ENCODE measurements around the gene ANXA11.
"Not testable (repeated sequence)": the region's sequence is repeated elsewhere in the genome, so short reads cannot be mapped to it uniquely, and the experiment has no call there.

The ANXA11 gene

GRCh38 chr10:80210259-80210658 lies 4.9 kb upstream of the ANXA11 start:
- Histone ChIP-seq H3K4me3 (ENCODE audit: low read length in 2 of 2) (no peak overlapping the region), H3K27me3 (ENCODE audit: control insufficient read depth in 2 of 2, insufficient read depth in 2 of 2, low read length in 2 of 2) (no peaks in the 10 kb centered on the region), H3K4me1 (ENCODE audit: control insufficient read depth in 2 of 2, insufficient read depth in 2 of 2, low read length in 2 of 2) (peaks cover 15 to 27% of the 10 kb centered on the region in 2 donors), H3K27ac (ENCODE audit: low read depth in 2 of 2, low read length in 2 of 2) (no peak overlapping the region), H3K9ac (ENCODE audit: low read depth in 1 of 2, low read length in 2 of 2) (no peak overlapping the region), H3K9me3 (ENCODE audit: control insufficient read depth in 2 of 2, low read length in 2 of 2) (no peaks in the 10 kb centered on the region), H3K36me3 (ENCODE audit: control insufficient read depth in 2 of 2, insufficient read depth in 2 of 2, low read length in 2 of 2) (no peaks in the 10 kb centered on the region)

- Histone ChIP-seq H3K9ac (ENCODE audit: low read depth in 1 of 2, low read length in 2 of 2) (peak overlapping the region; percentile 70 to 84), H3K36me3 (ENCODE audit: control insufficient read depth in 2 of 2, insufficient read depth in 2 of 2, low read length in 2 of 2) (no peaks in the 10 kb centered on the region), H3K9me3 (ENCODE audit: control insufficient read depth in 2 of 2, low read length in 2 of 2) (no peaks in the 10 kb centered on the region), H3K4me1 (ENCODE audit: control insufficient read depth in 2 of 2, insufficient read depth in 2 of 2, low read length in 2 of 2) (peaks cover 26 to 43% of the 10 kb centered on the region in 2 donors), H3K4me3 (ENCODE audit: low read length in 2 of 2) (peak overlapping the region; percentile 60 to 62), H3K27ac (ENCODE audit: low read depth in 2 of 2, low read length in 2 of 2) (peak overlapping the region; percentile 96 to 98), H3K27me3 (ENCODE audit: control insufficient read depth in 2 of 2, insufficient read depth in 2 of 2, low read length in 2 of 2) (no peaks in the 10 kb centered on the region)
Observed at GRCh38 chr10:80207768-80208370, 2.5 kb upstream of the ANXA11 start.

DNA sequence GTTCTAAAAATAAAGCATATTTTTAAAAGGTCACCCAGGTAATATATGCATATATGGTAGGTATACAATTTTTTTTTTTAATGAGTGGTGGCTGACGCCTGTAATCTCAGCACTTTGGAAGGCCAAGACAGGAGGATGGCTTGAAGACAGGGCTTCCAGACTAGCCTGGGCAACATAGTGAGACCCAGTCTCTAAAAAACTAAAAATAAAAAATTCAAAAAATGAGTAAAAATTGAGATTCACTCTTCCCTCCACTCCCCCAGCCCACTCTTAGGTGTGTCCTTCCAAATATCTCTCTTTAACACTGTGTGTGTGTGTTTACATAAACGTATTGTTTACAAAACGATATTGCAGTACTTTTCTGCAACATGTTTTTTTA lies 929 bp upstream of the ANXA11 start:
- H3K9ac ChIP-seq (ENCODE audit: low read depth in 1 of 2, low read length in 2 of 2) = peak overlapping the region; percentile 99
- peaks cover 0 to 2% of the 10 kb centered on the region in 2 donors for H3K36me3 ChIP-seq (ENCODE audit: control insufficient read depth in 2 of 2, insufficient read depth in 2 of 2, low read length in 2 of 2)
- H3K4me3 ChIP-seq (ENCODE audit: low read length in 2 of 2) = peak overlapping the region; percentile 79 to 93
- peaks cover 42 to 58% of the 10 kb centered on the region in 2 donors for H3K4me1 ChIP-seq (ENCODE audit: control insufficient read depth in 2 of 2, insufficient read depth in 2 of 2, low read length in 2 of 2)
- peak overlapping the region; percentile 96 to 98 for H3K27ac ChIP-seq (ENCODE audit: low read depth in 2 of 2, low read length in 2 of 2)
- no peaks in the 10 kb centered on the region for H3K27me3 ChIP-seq (ENCODE audit: control insufficient read depth in 2 of 2, insufficient read depth in 2 of 2, low read length in 2 of 2)
- H3K9me3 ChIP-seq (ENCODE audit: control insufficient read depth in 2 of 2, low read length in 2 of 2) = no peaks in the 10 kb centered on the region

GRCh38 chr10:80204677-80205476 lies 460 bp downstream of the ANXA11 start:
- Histone ChIP-seq H3K9ac (ENCODE audit: low read depth in 1 of 2, low read length in 2 of 2) (peak overlapping the region; percentile 99), H3K9me3 (ENCODE audit: control insufficient read depth in 2 of 2, low read length in 2 of 2) (no peaks in the 10 kb centered on the region), H3K4me3 (ENCODE audit: low read length in 2 of 2) (peak overlapping the region; percentile 79 to 93), H3K27ac (ENCODE audit: low read depth in 2 of 2, low read length in 2 of 2) (peak overlapping the region; percentile 96 to 98), H3K36me3 (ENCODE audit: control insufficient read depth in 2 of 2, insufficient read depth in 2 of 2, low read length in 2 of 2) (peaks cover 5 to 6% of the 10 kb centered on the region in 2 donors), H3K27me3 (ENCODE audit: control insufficient read depth in 2 of 2, insufficient read depth in 2 of 2, low read length in 2 of 2) (no peaks in the 10 kb centered on the region), H3K4me1 (ENCODE audit: control insufficient read depth in 2 of 2, insufficient read depth in 2 of 2, low read length in 2 of 2) (peaks cover 56 to 72% of the 10 kb centered on the region in 2 donors)

- no peaks in the 10 kb centered on the region for H3K9me3 ChIP-seq (ENCODE audit: control insufficient read depth in 2 of 2, low read length in 2 of 2)
- H3K9ac ChIP-seq (ENCODE audit: low read depth in 1 of 2, low read length in 2 of 2) = peak overlapping the region; percentile 99
- peak overlapping the region; percentile 96 to 98 for H3K27ac ChIP-seq (ENCODE audit: low read depth in 2 of 2, low read length in 2 of 2)
- H3K4me1 ChIP-seq (ENCODE audit: control insufficient read depth in 2 of 2, insufficient read depth in 2 of 2, low read length in 2 of 2) = peaks cover 62 to 77% of the 10 kb centered on the region in 2 donors
- peak overlapping the region; percentile 79 to 93 for H3K4me3 ChIP-seq (ENCODE audit: low read length in 2 of 2)
- H3K36me3 ChIP-seq (ENCODE audit: control insufficient read depth in 2 of 2, insufficient read depth in 2 of 2, low read length in 2 of 2) = peaks cover 5 to 6% of the 10 kb centered on the region in 2 donors
- H3K27me3 ChIP-seq (ENCODE audit: control insufficient read depth in 2 of 2, insufficient read depth in 2 of 2, low read length in 2 of 2) = no peaks in the 10 kb centered on the region
Observed at GRCh38 chr10:80203835-80204676, 1.3 kb downstream of the ANXA11 start.

- Histone ChIP-seq H3K9ac (ENCODE audit: low read depth in 1 of 2, low read length in 2 of 2) (peak overlapping the region; percentile 99), H3K9me3 (ENCODE audit: control insufficient read depth in 2 of 2, low read length in 2 of 2) (no peaks in the 10 kb centered on the region), H3K27me3 (ENCODE audit: control insufficient read depth in 2 of 2, insufficient read depth in 2 of 2, low read length in 2 of 2) (no peaks in the 10 kb centered on the region), H3K36me3 (ENCODE audit: control insufficient read depth in 2 of 2, insufficient read depth in 2 of 2, low read length in 2 of 2) (peaks cover 5 to 6% of the 10 kb centered on the region in 2 donors), H3K4me3 (ENCODE audit: low read length in 2 of 2) (peak overlapping the region; percentile 79 to 93), H3K27ac (ENCODE audit: low read depth in 2 of 2, low read length in 2 of 2) (peak overlapping the region; percentile 96 to 98), H3K4me1 (ENCODE audit: control insufficient read depth in 2 of 2, insufficient read depth in 2 of 2, low read length in 2 of 2) (peaks cover 66 to 82% of the 10 kb centered on the region in 2 donors)
Observed at GRCh38 chr10:80202934-80203834, 2.2 kb downstream of the ANXA11 start.

DNA sequence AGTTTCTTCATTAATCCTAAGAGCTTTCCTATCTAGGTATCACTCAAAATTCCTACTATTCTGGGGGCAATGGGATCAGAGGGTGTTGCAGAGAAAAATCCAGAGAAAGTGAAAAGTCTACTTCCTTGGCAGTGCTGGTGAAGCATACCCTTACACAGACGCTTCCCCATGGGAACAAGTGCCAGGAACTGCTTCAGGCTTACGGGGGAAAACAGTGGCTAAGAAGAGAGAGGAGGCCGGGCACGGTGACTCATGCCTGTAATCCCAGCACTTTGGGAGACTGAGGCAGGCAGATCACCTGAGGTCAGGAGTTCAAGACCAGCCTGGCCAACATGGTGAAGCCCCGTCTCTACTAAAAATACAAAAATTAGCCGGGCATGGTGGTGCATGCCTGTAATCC lies 2.8 kb downstream of the ANXA11 start:
- not testable (repeated sequence) for H3K9me3 ChIP-seq (ENCODE audit: control insufficient read depth in 2 of 2, low read length in 2 of 2); H3K36me3 ChIP-seq (ENCODE audit: control insufficient read depth in 2 of 2, insufficient read depth in 2 of 2, low read length in 2 of 2); H3K27me3 ChIP-seq (ENCODE audit: control insufficient read depth in 2 of 2, insufficient read depth in 2 of 2, low read length in 2 of 2)
- H3K9ac ChIP-seq (ENCODE audit: low read depth in 1 of 2, low read length in 2 of 2) = peak overlapping the region in 1 of 2 donors; percentile 47
- H3K4me1 ChIP-seq (ENCODE audit: control insufficient read depth in 2 of 2, insufficient read depth in 2 of 2, low read length in 2 of 2) = peaks cover 67 to 82% of the 10 kb centered on the region in 2 donors
- peak overlapping the region in 1 of 2 donors; percentile 53 for H3K4me3 ChIP-seq (ENCODE audit: low read length in 2 of 2)
- peak overlapping the region; percentile 96 to 98 for H3K27ac ChIP-seq (ENCODE audit: low read depth in 2 of 2, low read length in 2 of 2)

DNA sequence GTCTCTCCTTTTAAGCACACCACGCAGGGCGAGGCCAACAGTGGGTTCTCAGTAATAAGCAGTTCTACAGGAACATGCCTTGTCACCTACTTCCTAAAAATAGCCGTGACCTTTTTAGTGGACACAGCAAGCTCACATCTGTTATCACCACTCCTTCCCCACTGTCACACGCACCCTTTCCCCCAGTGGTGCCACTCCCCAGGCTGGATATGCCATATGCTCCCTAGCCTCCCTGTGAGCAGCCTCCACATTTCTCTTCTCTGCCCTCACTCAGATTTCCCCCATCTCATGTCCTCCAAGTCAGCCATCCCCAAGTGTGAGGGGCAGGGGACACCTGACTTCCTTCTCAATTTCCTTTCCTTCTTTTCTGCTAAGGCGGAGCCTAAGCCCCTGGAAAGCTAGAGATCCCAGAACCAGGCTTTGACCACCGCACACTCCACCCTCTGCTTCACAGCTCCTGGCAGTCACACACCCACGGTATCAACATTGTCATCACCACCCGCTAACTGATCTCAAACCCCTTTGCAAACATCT lies 3.7 kb downstream of the ANXA11 start:
- H3K4me3 ChIP-seq (ENCODE audit: low read length in 2 of 2) = peak overlapping the region; percentile 19 to 48
- no peaks in the 10 kb centered on the region for H3K27me3 ChIP-seq (ENCODE audit: control insufficient read depth in 2 of 2, insufficient read depth in 2 of 2, low read length in 2 of 2)
- peak overlapping the region; percentile 47 to 54 for H3K9ac ChIP-seq (ENCODE audit: low read depth in 1 of 2, low read length in 2 of 2)
- peaks cover 74 to 83% of the 10 kb centered on the region in 2 donors for H3K4me1 ChIP-seq (ENCODE audit: control insufficient read depth in 2 of 2, insufficient read depth in 2 of 2, low read length in 2 of 2)
- peaks cover 5 to 9% of the 10 kb centered on the region in 2 donors for H3K36me3 ChIP-seq (ENCODE audit: control insufficient read depth in 2 of 2, insufficient read depth in 2 of 2, low read length in 2 of 2)
- H3K27ac ChIP-seq (ENCODE audit: low read depth in 2 of 2, low read length in 2 of 2) = peak overlapping the region; percentile 96 to 98
- no peaks in the 10 kb centered on the region for H3K9me3 ChIP-seq (ENCODE audit: control insufficient read depth in 2 of 2, low read length in 2 of 2)

- peaks cover 5 to 9% of the 10 kb centered on the region in 2 donors for H3K36me3 ChIP-seq (ENCODE audit: control insufficient read depth in 2 of 2, insufficient read depth in 2 of 2, low read length in 2 of 2)
- no peaks in the 10 kb centered on the region for H3K27me3 ChIP-seq (ENCODE audit: control insufficient read depth in 2 of 2, insufficient read depth in 2 of 2, low read length in 2 of 2)
- H3K27ac ChIP-seq (ENCODE audit: low read depth in 2 of 2, low read length in 2 of 2) = peak overlapping the region; percentile 96 to 98
- no peaks in the 10 kb centered on the region for H3K9me3 ChIP-seq (ENCODE audit: control insufficient read depth in 2 of 2, low read length in 2 of 2)
- H3K4me1 ChIP-seq (ENCODE audit: control insufficient read depth in 2 of 2, insufficient read depth in 2 of 2, low read length in 2 of 2) = peaks cover 75 to 83% of the 10 kb centered on the region in 2 donors
- peak overlapping the region; percentile 45 to 46 for H3K4me3 ChIP-seq (ENCODE audit: low read length in 2 of 2)
- H3K9ac ChIP-seq (ENCODE audit: low read depth in 1 of 2, low read length in 2 of 2) = peak overlapping the region in 1 of 2 donors; percentile 54
Observed at GRCh38 chr10:80200687-80201086, 4.7 kb downstream of the ANXA11 start.
